A549 (cell line): ENCODE data around the gene TSG101. TPM values are rescaled to one million over a fixed set of nuclear protein-coding genes. Genes with fewer than 3 reads are reported as not detected.
A peak's percentile ranks its signal among the peaks of the same experiment; 100 is the strongest.

ENCODE experiments used
- ATAC-seq, 2 experiments: fragments of 200-7000 bp in 1 of 2; fragments of >200 bp in 1 of 2; cut with Nextera tagmentation in 1 of 2; cut with Tn5 transposase in 1 of 2; 3 replicates each; pipeline versions ENCODE4 v1.8.0 to v1.9.1; 2018 to 2020; ENCODE audit warnings: mild to moderate bottlenecking in 1 of 2, moderate library complexity in 1 of 2
- CTCF ChIA-PET: fragments of 300-600 bp; sonication (Branson Sonifier 250); formaldehyde crosslinking; extraction: SDS; loops from one replicate; lab custom pipeline; 2021; ENCODE audit warnings: antibody characterized with exemption, inconsistent platforms; lab: Yijun Ruan, JAX
- POLR2A ChIA-PET: fragments of 350-600 bp; formaldehyde crosslinking; extraction: SDS; loops from one replicate; lab custom pipeline; 2021; ENCODE audit warnings: antibody characterized with exemption, inconsistent platforms; lab: Yijun Ruan, JAX
- DNase-seq, 2 experiments: peaks; one replicate each; pipeline versions ENCODE4 v3.0.0 to v3.0.0-alpha.2; 2011 to 2016; ENCODE audit warnings: low read depth in 1 of 2, low spot score in 1 of 2
- FAIRE-seq: peaks from 2 replicates; lab custom pipeline; 2011; peaks lifted over from hg19 to GRCh38; lab: Jason Lieb, UNC
- H3K27ac ChIP-seq, 2 experiments: fragments of >200 bp; sonication (Bioruptor Twin); formaldehyde crosslinking; 3 replicates each; pipeline ENCODE4 v1.5.1; 2016 to 2017
- H3K4me1 ChIP-seq: fragments of >200 bp; sonication (Bioruptor Twin); formaldehyde crosslinking; 3 replicates; pipeline ENCODE4 v1.6.1; 2016
- H3K4me2 ChIP-seq: fragments of >200 bp; sonication (Bioruptor Twin); formaldehyde crosslinking; 3 replicates; pipeline ENCODE4 v1.6.1; 2016
- H3K4me3 ChIP-seq: fragments of >200 bp; sonication (Bioruptor Twin); formaldehyde crosslinking; 3 replicates; pipeline ENCODE4 v1.5.1; 2016
- H3K9me3 ChIP-seq: fragments of >200 bp; sonication (Bioruptor Twin); formaldehyde crosslinking; 3 replicates; pipeline ENCODE4 v1.6.1; 2016
- BHLHE40 ChIP-seq: IDR thresholded peaks from 2 replicates; pipeline ENCODE4 v1.6.1; 2012; ENCODE audit warnings: low read depth, low read length, inconsistent platforms
- CEBPB ChIP-seq, 2 experiments: fragments of >200 bp in 1 of 2; sonication (Bioruptor Twin) in 1 of 2; formaldehyde crosslinking in 1 of 2; IDR thresholded peaks; 2 replicates each; pipeline ENCODE4 v1.6.1; 2012 to 2016
- EHF ChIP-seq: fragments of 250-450 bp; sonication (Bioruptor Pico); IDR thresholded peaks from 2 replicates; pipeline ENCODE4 v1.5.0; 2020; ENCODE audit warnings: mild to moderate bottlenecking
- EHMT2 ChIP-seq: fragments of 200-600 bp; sonication (generic); IDR thresholded peaks from 2 replicates; pipeline ENCODE4 v1.6.1; 2016; ENCODE audit warnings: antibody characterized with exemption, low read depth, mild to moderate bottlenecking, moderate library complexity
- FOSL2 ChIP-seq, 2 experiments: fragments of 450-650 bp in 1 of 2; fragments of >200 bp in 1 of 2; sonication (Bioruptor Twin) in 1 of 2; formaldehyde crosslinking; IDR thresholded peaks; 2 replicates each; pipeline versions ENCODE4 v1.5.0 to v1.6.1; 2016 to 2020; ENCODE audit warnings: mild to moderate bottlenecking in 1 of 2, moderate library complexity in 1 of 2
- HDAC2 ChIP-seq: fragments of 200-600 bp; sonication (generic); IDR thresholded peaks from 2 replicates; pipeline ENCODE4 v1.6.1; 2016
- JUN ChIP-seq, 2 experiments: fragments of >200 bp; sonication (Bioruptor Twin); formaldehyde crosslinking; IDR thresholded peaks; 2 replicates in 1 of 2; 3 replicates in 1 of 2; pipeline ENCODE4 v1.6.1; 2016 to 2017
- KDM1A ChIP-seq: fragments of 200-600 bp; sonication (generic); IDR thresholded peaks from 2 replicates; pipeline ENCODE4 v1.6.1; 2016; ENCODE audit warnings: low read depth, mild to moderate bottlenecking
- KDM5A ChIP-seq: fragments of 200-600 bp; sonication (generic); IDR thresholded peaks from 2 replicates; pipeline ENCODE4 v1.6.1; 2016; ENCODE audit warnings: antibody characterized with exemption, mild to moderate bottlenecking
- MAZ ChIP-seq: fragments of 150-350 bp; IDR thresholded peaks from 2 replicates; pipeline ENCODE4 v1.6.1; 2014; ENCODE audit warnings: antibody characterized with exemption, low read depth, low read length, borderline replicate concordance
- NPAS2 ChIP-seq: fragments of 250-450 bp; sonication (Bioruptor Pico); IDR thresholded peaks from 2 replicates; pipeline ENCODE4 v1.8.0; 2022; ENCODE audit warnings: mild to moderate bottlenecking, moderate library complexity, borderline replicate concordance
- NR3C1 ChIP-seq: fragments of >200 bp; sonication (Bioruptor Twin); formaldehyde crosslinking; IDR thresholded peaks from 3 replicates; pipeline ENCODE4 v1.6.1; 2017
- RAD21 ChIP-seq, 2 experiments: fragments of >200 bp in 1 of 2; sonication (Bioruptor Twin) in 1 of 2; formaldehyde crosslinking in 1 of 2; IDR thresholded peaks in 1 of 2; conservative IDR thresholded peaks in 1 of 2; 2 replicates in 1 of 2; 3 replicates in 1 of 2; pipeline ENCODE4 v1.6.1; 2012 to 2018; ENCODE audit warnings: inconsistent platforms in 1 of 2
- RNF2 ChIP-seq: fragments of 200-600 bp; sonication (generic); IDR thresholded peaks from 2 replicates; pipeline ENCODE4 v1.6.1; 2016; ENCODE audit warnings: low read depth, mild to moderate bottlenecking, antibody characterized with exemption, moderate library complexity, borderline replicate concordance
- ZC3H11A ChIP-seq: fragments of 450-650 bp; IDR thresholded peaks from 2 replicates; pipeline ENCODE4 v1.6.1; 2014; ENCODE audit warnings: antibody characterized with exemption, mild to moderate bottlenecking
- ZFP36 ChIP-seq: fragments of 450-650 bp; IDR thresholded peaks from 2 replicates; pipeline ENCODE4 v1.6.1; 2014; ENCODE audit warnings: borderline replicate concordance; ENCODE audit not compliant: partially characterized antibody
- WGBS: methylation state at CpG from one replicate; pipeline ENCODE4 v1.1.6; 2017; ENCODE audit errors: missing lambda C conversion rate; 5-methylcytosine and 5-hydroxymethylcytosine counted together
- polyA plus RNA-seq, 4 experiments: library from polyadenylated mRNA; depleted of rRNA in 3 of 4; stranded (reverse); fragments of >200 nt; fragmentation: RNase III in 1 of 4; extraction: RNeasy Plus Mini Kit Qiagen cat#74134 plus additional on column Dnase treatment in 1 of 4; gene quantifications; 2 replicates in 3 of 4; 3 replicates in 1 of 4; pipeline ENCODE4 v1.2.3, GENCODE V29; 2011 to 2017
- TF ChIP-seq, protein P1 (sequence below): fragments of >200 bp; sonication (Bioruptor Twin); formaldehyde crosslinking; IDR thresholded peaks from 3 replicates; pipeline ENCODE4 v1.6.1; 2016
- TF ChIP-seq, protein P2 (sequence below): fragments of >200 bp; sonication (Bioruptor Twin); formaldehyde crosslinking; IDR thresholded peaks from 3 replicates; pipeline ENCODE4 v1.5.1; 2016
- TF ChIP-seq, protein P3 (sequence below): IDR thresholded peaks from 2 replicates; pipeline ENCODE4 v1.6.1; 2012
- TF ChIP-seq, protein P4 (sequence below): fragments of 250-450 bp; sonication (Bioruptor Pico); IDR thresholded peaks from 2 replicates; pipeline ENCODE4 v1.5.0; 2020; ENCODE audit warnings: low read depth, mild to moderate bottlenecking, moderate library complexity

The TSG101 gene
- polyA plus RNA-seq, 2 of the 4 experiments (the other 2 are of a cell fraction), result 112 to 161 TPM

DNA sequence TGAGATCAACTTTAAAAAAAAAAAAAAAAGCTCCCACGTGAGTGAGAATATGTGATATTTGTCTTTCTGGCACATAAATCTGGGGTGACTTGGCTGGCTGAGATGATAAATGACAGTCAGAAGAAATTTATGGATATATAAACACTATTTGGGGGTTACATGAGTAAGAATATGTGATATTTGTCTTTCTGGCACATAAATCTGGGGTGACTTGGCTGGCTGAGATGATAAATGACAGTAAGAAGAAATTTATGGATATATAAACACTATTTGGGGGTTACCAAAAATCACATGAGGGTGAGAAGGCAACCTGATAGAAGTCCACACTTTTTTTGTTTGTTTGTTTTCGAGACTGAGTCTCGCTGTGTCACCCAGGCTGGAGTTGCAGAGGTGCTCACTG, 6.6 kb upstream of the TSG101 start:
- TF ChIP-seq BHLHE40 (no peak), JUN (IDR thresholded peaks at IDR 0.05) (no peak), RAD21 (conservative IDR thresholded peaks at IDR 0.05 in 1 of 2, IDR thresholded peaks at IDR 0.05 in 1 of 2) (no peak), ZFP36 (no peak), CEBPB (IDR thresholded peaks at IDR 0.05) (no peak), HDAC2 (no peak), MAZ (no peak), RNF2 (no peak), KDM5A (no peak), NPAS2 (CRISPR knock-in tag) (no peak), EHMT2 (no peak), KDM1A (no peak), EHF (CRISPR knock-in tag) (no peak), NR3C1 (no peak), ZC3H11A (no peak)
- TF ChIP-seq, protein P1, sequence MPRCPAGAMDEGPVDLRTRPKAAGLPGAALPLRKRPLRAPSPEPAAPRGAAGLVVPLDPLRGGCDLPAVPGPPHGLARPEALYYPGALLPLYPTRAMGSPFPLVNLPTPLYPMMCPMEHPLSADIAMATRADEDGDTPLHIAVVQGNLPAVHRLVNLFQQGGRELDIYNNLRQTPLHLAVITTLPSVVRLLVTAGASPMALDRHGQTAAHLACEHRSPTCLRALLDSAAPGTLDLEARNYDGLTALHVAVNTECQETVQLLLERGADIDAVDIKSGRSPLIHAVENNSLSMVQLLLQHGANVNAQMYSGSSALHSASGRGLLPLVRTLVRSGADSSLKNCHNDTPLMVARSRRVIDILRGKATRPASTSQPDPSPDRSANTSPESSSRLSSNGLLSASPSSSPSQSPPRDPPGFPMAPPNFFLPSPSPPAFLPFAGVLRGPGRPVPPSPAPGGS, result no peak
- TF ChIP-seq, protein P2, sequence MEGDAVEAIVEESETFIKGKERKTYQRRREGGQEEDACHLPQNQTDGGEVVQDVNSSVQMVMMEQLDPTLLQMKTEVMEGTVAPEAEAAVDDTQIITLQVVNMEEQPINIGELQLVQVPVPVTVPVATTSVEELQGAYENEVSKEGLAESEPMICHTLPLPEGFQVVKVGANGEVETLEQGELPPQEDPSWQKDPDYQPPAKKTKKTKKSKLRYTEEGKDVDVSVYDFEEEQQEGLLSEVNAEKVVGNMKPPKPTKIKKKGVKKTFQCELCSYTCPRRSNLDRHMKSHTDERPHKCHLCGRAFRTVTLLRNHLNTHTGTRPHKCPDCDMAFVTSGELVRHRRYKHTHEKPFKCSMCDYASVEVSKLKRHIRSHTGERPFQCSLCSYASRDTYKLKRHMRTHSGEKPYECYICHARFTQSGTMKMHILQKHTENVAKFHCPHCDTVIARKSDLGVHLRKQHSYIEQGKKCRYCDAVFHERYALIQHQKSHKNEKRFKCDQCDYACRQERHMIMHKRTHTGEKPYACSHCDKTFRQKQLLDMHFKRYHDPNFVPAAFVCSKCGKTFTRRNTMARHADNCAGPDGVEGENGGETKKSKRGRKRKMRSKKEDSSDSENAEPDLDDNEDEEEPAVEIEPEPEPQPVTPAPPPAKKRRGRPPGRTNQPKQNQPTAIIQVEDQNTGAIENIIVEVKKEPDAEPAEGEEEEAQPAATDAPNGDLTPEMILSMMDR, result no peak
- TF ChIP-seq, protein P3, sequence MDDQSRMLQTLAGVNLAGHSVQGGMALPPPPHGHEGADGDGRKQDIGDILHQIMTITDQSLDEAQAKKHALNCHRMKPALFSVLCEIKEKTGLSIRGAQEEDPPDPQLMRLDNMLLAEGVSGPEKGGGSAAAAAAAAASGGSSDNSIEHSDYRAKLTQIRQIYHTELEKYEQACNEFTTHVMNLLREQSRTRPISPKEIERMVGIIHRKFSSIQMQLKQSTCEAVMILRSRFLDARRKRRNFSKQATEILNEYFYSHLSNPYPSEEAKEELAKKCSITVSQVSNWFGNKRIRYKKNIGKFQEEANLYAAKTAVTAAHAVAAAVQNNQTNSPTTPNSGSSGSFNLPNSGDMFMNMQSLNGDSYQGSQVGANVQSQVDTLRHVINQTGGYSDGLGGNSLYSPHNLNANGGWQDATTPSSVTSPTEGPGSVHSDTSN, result no peak
- TF ChIP-seq, protein P4, sequence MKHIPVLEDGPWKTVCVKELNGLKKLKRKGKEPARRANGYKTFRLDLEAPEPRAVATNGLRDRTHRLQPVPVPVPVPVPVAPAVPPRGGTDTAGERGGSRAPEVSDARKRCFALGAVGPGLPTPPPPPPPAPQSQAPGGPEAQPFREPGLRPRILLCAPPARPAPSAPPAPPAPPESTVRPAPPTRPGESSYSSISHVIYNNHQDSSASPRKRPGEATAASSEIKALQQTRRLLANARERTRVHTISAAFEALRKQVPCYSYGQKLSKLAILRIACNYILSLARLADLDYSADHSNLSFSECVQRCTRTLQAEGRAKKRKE (CRISPR knock-in tag), result no peak
- POLR2A ChIA-PET, result no interaction called here
- CTCF ChIA-PET, result interaction anchor here (0.7 to 1.5 kb wide), 2 partner anchors 20 to 35 kb away, joined by 3 read pairs; no protein-coding TSS in a partner anchor
- H3K4me2 ChIP-seq, result no peak overlapping the region
- peaks cover 31% of the 10 kb centered on the region for H3K4me1 ChIP-seq
- no peak for ATAC-seq
- no peak overlapping the region for H3K27ac ChIP-seq
- H3K9me3 ChIP-seq, result no peaks in the 10 kb centered on the region
- no peak for DNase-seq
- FAIRE-seq, result no peak
- 60% methylated on average over 3 of the region's 3 CpGs for WGBS
- H3K4me3 ChIP-seq, result no peak overlapping the region

DNA sequence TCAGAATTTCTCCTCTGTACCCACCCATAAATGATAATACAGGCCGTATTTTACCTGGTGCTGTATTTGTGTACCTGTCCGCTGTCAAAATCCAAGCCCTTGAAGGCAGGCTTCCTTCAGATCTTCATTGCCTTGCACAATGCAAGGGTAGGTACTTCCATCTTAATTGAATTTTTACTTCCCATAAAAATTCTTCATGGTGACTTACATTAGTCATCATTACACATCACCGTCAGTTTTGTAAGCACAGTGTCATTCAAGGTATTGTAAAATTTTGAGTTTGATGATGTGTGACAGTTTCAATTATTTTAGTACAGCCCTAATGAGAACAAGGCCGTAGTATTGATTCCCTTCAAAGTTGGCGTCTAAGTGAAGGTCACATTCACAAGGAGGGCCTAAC, 770 bp upstream of the TSG101 start:
- FAIRE-seq (no peak), ATAC-seq (peak in 1 of 2 experiments; percentile 3; a peak in 3 of 6 replicates), DNase-seq (peak; percentile 36 to 44)
- ChIA-PET CTCF (interaction anchor here (1.0 to 2.1 kb wide), 5 partner anchors 8 to 272 kb away, joined by 3 to 7 read pairs (median 3); no protein-coding TSS in a partner anchor), POLR2A (interaction anchor here (0.7 to 1.9 kb wide), 10 partner anchors 8 to 194 kb away, joined by 3 to 14 read pairs (median 4); partner anchors contain the start of genes LDHA and SPTY2D1)
- Histone ChIP-seq H3K27ac (peak overlapping the region; percentile 92 to 96), H3K4me2 (peak overlapping the region; percentile 88), H3K9me3 (no peaks in the 10 kb centered on the region), H3K4me1 (peaks cover 49% of the 10 kb centered on the region), H3K4me3 (peak overlapping the region; percentile 81)
- TF ChIP-seq CEBPB (IDR thresholded peaks at IDR 0.05) (peak in 1 of 2 experiments; percentile 18; a peak in 1 of 4 replicates), FOSL2 (IDR thresholded peaks at IDR 0.05) (no peak), FOSL2 (CRISPR knock-in tag; IDR thresholded peaks at IDR 0.05) (peak; percentile 70)
- TF ChIP-seq, protein P3, result no peak
- TF ChIP-seq, all 56 proteins: peak for 2
- 10% methylated on average over 5 of the region's 5 CpGs for WGBS
